Effector memory CD8-positive, alpha-beta T cell (primary cell): ENCODE measurements around the gene DNER.

Source experiments
- ATAC-seq: fragments of 150-1000 bp; cut with Tn5 transposase; replicated peaks from 2 replicates; pipeline ENCODE4 v1.10.0; 2021; ENCODE audit warnings: mild to moderate bottlenecking, moderate library complexity
- DNase-seq, 3 experiments: peaks; one replicate each; pipeline ENCODE4 v3.0.0; 2021
- H3K27ac Mint-ChIP-seq, 2 donors: one replicate each; pipeline ENCODE4 v1.8.0; 2022; ENCODE audit warnings: mild to moderate bottlenecking in 2 of 2, mixed read lengths in 2 of 2, moderate library complexity in 2 of 2
- H3K27me3 Mint-ChIP-seq, 2 donors: one replicate each; pipeline ENCODE4 v1.8.0; 2022; ENCODE audit warnings: mixed read lengths in 2 of 2
- H3K36me3 Mint-ChIP-seq: one replicate; pipeline ENCODE4 v1.8.0; 2022; ENCODE audit warnings: mild to moderate bottlenecking, moderate library complexity, mixed read lengths; ENCODE audit not compliant: insufficient read depth
- H3K4me1 Mint-ChIP-seq, 2 donors: one replicate each; pipeline ENCODE4 v1.8.0; 2022; ENCODE audit warnings: low read depth in 2 of 2, mixed read lengths in 2 of 2
- H3K4me3 Mint-ChIP-seq, 2 donors: one replicate each; pipeline ENCODE4 v1.8.0; 2022; ENCODE audit warnings: mild to moderate bottlenecking in 2 of 2, mixed read lengths in 2 of 2, moderate library complexity in 2 of 2
- H3K9me3 Mint-ChIP-seq, 2 donors: one replicate each; pipeline ENCODE4 v1.8.0; 2022; ENCODE audit warnings: mixed read lengths in 2 of 2

Gene DNER

GRCh38 chr2:229578052-229578846 is 136.1 kb downstream of the DNER start:
- Mint-ChIP-seq H3K27me3 (peaks cover 50 to 61% of the 10 kb centered on the region in 2 donors), H3K4me3 (no peak overlapping the region), H3K27ac (no peak overlapping the region), H3K9me3 (no peaks in the 10 kb centered on the region), H3K36me3 (no peaks in the 10 kb centered on the region), H3K4me1 (no peaks in the 10 kb centered on the region)
- ATAC-seq = no peak
- DNase-seq = no peak

- H3K4me1 Mint-ChIP-seq = no peaks in the 10 kb centered on the region
- H3K9me3 Mint-ChIP-seq = no peaks in the 10 kb centered on the region
- H3K4me3 Mint-ChIP-seq = no peak overlapping the region
- peaks cover 39 to 45% of the 10 kb centered on the region in 2 donors for H3K27me3 Mint-ChIP-seq
- ATAC-seq (no peak), DNase-seq (no peak)
- H3K27ac Mint-ChIP-seq = no peak overlapping the region
- no peaks in the 10 kb centered on the region for H3K36me3 Mint-ChIP-seq
Measured at GRCh38 chr2:229575569-229576315, 138.6 kb downstream of the DNER start.

DNA sequence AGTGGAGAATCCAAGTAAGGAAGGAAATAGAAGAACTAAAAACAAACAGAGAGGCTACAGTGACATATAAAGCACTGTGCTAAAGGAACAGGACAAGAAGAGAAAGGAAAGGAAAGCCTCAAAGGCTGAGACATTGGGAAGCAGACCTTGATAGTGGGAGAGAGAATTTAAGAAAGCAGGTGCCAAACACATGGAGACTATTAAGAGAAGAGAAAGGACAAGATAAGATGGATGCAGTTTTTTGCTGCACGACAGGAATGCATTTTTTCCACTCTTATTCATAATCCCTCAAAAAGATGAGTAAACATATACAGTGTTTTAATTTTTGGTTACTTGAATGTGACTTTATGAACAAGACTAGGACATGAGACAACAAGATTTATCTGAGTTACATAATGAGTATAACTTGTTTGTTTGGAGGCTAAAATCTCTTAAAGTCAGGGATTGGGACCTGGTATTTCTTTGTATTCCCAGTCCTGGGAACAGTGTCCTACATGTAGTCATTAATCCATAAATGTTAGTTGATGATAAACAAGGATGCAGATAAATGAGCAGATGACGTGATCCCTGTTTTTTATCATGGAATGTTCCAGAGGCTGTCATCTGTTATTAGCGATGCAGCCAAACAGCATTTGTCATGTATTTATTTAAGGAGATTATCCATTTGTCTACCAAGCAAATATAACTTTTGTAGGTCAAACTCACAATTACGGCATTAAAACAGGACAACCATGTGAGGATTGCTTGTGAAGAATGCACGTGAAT is 141.7 kb downstream of the DNER start:
- Mint-ChIP-seq H3K9me3 (no peaks in the 10 kb centered on the region), H3K27me3 (peaks cover 19 to 22% of the 10 kb centered on the region in 2 donors), H3K4me3 (no peak overlapping the region), H3K36me3 (no peaks in the 10 kb centered on the region), H3K27ac (no peak overlapping the region), H3K4me1 (no peaks in the 10 kb centered on the region)
- ATAC-seq = no peak
- DNase-seq = no peak

DNA sequence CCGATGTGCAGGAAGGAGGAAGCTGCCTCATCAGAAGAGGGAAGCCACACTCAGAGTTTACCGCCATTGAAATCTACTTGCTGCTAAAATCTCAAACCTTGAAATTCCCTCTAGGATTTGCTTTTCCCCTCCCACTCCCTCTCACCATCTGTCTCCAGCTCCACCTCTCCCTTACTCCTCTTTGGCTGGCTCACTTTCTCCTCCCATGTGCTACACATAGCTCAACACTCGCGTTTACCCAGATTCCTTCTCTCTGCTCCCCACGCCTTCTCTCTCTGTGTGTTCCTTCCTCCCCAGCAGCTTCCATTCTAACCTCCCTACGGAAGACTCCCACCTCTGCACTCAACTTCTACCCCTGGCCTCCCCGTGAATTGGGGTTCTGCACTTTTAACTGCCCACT is 143.1 kb downstream of the DNER start:
- DNase-seq (no peak), ATAC-seq (no peak)
- no peaks in the 10 kb centered on the region for H3K9me3 Mint-ChIP-seq
- no peak overlapping the region for H3K4me3 Mint-ChIP-seq
- no peaks in the 10 kb centered on the region for H3K4me1 Mint-ChIP-seq
- H3K27me3 Mint-ChIP-seq = peaks cover 8 to 15% of the 10 kb centered on the region in 2 donors
- no peaks in the 10 kb centered on the region for H3K36me3 Mint-ChIP-seq
- no peak overlapping the region for H3K27ac Mint-ChIP-seq

DNA sequence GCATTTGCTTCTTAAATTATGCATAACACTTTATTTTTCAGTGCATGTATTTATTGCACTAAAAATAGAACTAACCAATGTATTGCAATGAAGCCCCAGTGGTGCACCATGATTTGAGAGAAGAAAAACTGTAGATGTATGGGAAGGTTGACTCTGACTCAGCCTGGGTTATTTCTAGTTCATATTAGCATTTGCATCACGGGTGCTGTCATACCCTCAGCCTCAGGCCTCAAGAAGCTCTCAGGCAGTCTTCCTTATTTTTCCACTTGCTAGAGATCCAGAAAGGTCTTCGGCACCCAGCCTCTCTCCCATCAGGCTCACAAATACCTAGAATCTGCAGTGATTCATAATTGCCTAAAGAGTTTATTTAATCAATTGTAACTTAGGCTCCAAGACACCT is 148.0 kb downstream of the DNER start:
- Mint-ChIP-seq H3K36me3 (no peaks in the 10 kb centered on the region), H3K4me1 (no peaks in the 10 kb centered on the region), H3K27me3 (peaks cover 0 to 8% of the 10 kb centered on the region in 2 donors), H3K9me3 (no peaks in the 10 kb centered on the region), H3K4me3 (no peak overlapping the region), H3K27ac (no peak overlapping the region)
- DNase-seq = no peak
- ATAC-seq = no peak

DNA sequence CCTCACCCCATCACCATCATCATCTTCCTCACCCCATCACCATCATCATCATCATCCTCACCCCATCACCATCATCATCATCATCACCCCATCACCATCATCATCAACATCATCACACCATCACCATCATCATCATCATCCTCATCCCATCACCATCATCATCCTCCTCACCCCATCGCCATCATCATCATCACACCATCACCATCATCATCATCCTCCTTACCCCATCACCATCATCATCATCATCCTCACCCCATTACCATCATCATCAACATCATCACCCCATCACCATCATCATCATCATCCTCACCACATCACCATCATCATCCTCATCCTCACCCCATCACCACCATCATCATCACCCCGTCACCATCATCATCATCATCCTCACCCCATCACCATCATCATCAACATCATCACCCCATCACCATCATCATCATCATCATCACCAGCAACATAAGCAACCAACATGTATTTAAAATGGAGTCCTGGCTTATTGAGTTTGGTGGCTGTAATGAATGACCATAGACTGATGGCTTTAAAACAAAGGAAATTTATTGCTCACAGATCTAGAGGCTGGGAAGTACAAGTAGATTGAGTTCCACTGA is 150.0 kb downstream of the DNER start:
- Mint-ChIP-seq H3K27ac (no peak overlapping the region), H3K9me3 (no peaks in the 10 kb centered on the region), H3K4me1 (no peaks in the 10 kb centered on the region), H3K27me3 (peaks cover 0 to 8% of the 10 kb centered on the region in 2 donors), H3K4me3 (no peak overlapping the region), H3K36me3 (no peaks in the 10 kb centered on the region)
- no peak for DNase-seq
- no peak for ATAC-seq

GRCh38 chr2:229563388-229563787 is 151.0 kb downstream of the DNER start:
- DNase-seq (no peak), ATAC-seq (no peak)
- H3K27ac Mint-ChIP-seq = no peak overlapping the region
- no peak overlapping the region for H3K4me3 Mint-ChIP-seq
- no peaks in the 10 kb centered on the region for H3K9me3 Mint-ChIP-seq
- H3K36me3 Mint-ChIP-seq = no peaks in the 10 kb centered on the region
- peaks cover 7 to 15% of the 10 kb centered on the region in 2 donors for H3K27me3 Mint-ChIP-seq
- no peaks in the 10 kb centered on the region for H3K4me1 Mint-ChIP-seq

DNA sequence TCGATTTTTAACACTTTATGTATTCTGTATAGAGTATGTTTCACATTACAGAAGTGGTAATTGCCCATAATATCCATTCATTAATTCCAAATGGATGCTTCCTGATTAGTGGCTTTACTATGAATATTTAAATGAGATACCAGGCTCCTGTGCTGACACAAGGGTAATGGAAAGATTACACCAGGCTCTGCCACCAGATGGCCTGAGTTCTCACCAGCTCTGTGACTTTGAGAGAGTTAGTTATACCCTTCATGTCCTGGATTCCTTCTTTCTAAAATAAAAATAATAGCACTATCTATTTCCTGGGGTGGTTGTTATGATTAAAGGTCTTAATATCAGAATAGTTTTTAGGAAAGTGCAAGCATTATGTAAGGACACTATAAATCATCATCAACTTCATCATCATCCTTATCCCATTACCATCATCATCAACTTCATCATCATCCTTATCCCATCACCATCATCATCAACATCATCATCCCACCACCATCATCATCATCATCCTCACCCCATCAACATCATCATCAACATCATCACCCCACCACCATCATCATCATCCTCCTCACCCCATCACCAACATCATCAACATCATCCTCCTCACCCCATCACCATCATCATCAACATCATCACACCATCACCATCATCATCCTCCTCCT is 151.8 kb downstream of the DNER start:
- Mint-ChIP-seq H3K4me3 (no peak overlapping the region), H3K27me3 (peaks cover 13 to 15% of the 10 kb centered on the region in 2 donors), H3K36me3 (no peaks in the 10 kb centered on the region), H3K27ac (no peak overlapping the region), H3K4me1 (no peaks in the 10 kb centered on the region), H3K9me3 (no peaks in the 10 kb centered on the region)
- no peak for DNase-seq
- no peak for ATAC-seq

- H3K9me3 Mint-ChIP-seq = no peaks in the 10 kb centered on the region
- DNase-seq = no peak
- ATAC-seq = no peak
- no peaks in the 10 kb centered on the region for H3K36me3 Mint-ChIP-seq
- no peak overlapping the region for H3K27ac Mint-ChIP-seq
- H3K27me3 Mint-ChIP-seq = peaks cover 14 to 20% of the 10 kb centered on the region in 2 donors
- H3K4me3 Mint-ChIP-seq = no peak overlapping the region
- no peaks in the 10 kb centered on the region for H3K4me1 Mint-ChIP-seq
Measured at GRCh38 chr2:229559986-229560385, 154.4 kb downstream of the DNER start.

DNA sequence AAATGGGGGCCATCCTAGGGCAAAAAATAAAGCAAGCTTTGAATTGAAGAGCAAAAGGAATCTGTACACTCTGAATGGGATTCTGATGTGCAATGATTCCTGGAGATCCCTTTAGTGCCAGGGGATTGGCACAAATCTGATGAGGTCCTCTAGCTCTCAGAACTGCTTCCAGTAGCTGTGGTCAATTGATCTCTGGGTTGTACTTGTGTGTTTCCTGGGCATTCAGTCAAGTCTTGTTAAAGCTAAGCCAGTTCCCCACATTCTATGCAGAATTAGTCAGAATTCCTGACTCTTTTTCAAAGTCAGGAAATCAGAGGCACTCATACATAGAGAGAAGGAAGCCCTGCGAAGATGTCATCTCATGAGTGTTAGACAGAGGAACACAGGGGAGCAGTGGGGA is 161.3 kb downstream of the DNER start:
- Mint-ChIP-seq H3K27ac (no peak overlapping the region), H3K4me3 (no peak overlapping the region), H3K4me1 (no peaks in the 10 kb centered on the region), H3K36me3 (no peaks in the 10 kb centered on the region), H3K27me3 (peaks cover 11% of the 10 kb centered on the region in 2 donors), H3K9me3 (no peaks in the 10 kb centered on the region)
- ATAC-seq (no peak), DNase-seq (no peak)

GRCh38 chr2:229543176-229543873 is 171.0 kb downstream of the DNER start:
- H3K9me3 Mint-ChIP-seq = no peaks in the 10 kb centered on the region
- no peak overlapping the region for H3K27ac Mint-ChIP-seq
- no peaks in the 10 kb centered on the region for H3K4me1 Mint-ChIP-seq
- DNase-seq (no peak), ATAC-seq (no peak)
- H3K27me3 Mint-ChIP-seq = peaks cover 12 to 19% of the 10 kb centered on the region in 2 donors
- H3K4me3 Mint-ChIP-seq = no peak overlapping the region
- no peaks in the 10 kb centered on the region for H3K36me3 Mint-ChIP-seq

GRCh38 chr2:229539628-229540027 is 174.7 kb downstream of the DNER start:
- H3K4me1 Mint-ChIP-seq = no peaks in the 10 kb centered on the region
- DNase-seq (no peak), ATAC-seq (no peak)
- no peak overlapping the region for H3K27ac Mint-ChIP-seq
- no peaks in the 10 kb centered on the region for H3K9me3 Mint-ChIP-seq
- no peaks in the 10 kb centered on the region for H3K36me3 Mint-ChIP-seq
- no peak overlapping the region for H3K4me3 Mint-ChIP-seq
- H3K27me3 Mint-ChIP-seq = peaks cover 12 to 15% of the 10 kb centered on the region in 2 donors
